Panc1 (cell line): ENCODE data around the gene SPINK4. TPM values are rescaled to one million over a fixed set of nuclear protein-coding genes. Genes with fewer than 3 reads are reported as not detected.

Experiments
- ATAC-seq: fragments of 200-7000 bp; cut with Tn5 transposase; 2 replicates; pipeline ENCODE4 v1.9.1; 2020; ENCODE audit warnings: mild to moderate bottlenecking, moderate library complexity
- BruUV-seq: library from RNA; stranded (reverse); fragments of 400-500 nt; replicated peaks from 2 replicates; lab custom pipeline; 2021; lab: Mats Ljungman, UMichigan
- CTCF ChIA-PET: fragments of 300-600 bp; sonication (Branson Sonifier 250); formaldehyde crosslinking; loops from one replicate; lab custom pipeline; 2022; ENCODE audit warnings: antibody characterized with exemption; lab: Charles Lee
- POLR2A ChIA-PET: fragments of 300-600 bp; sonication (Branson Sonifier 250); formaldehyde crosslinking; loops from one replicate; lab custom pipeline; 2022; ENCODE audit warnings: antibody characterized with exemption; lab: Charles Lee
- DNase-seq: peaks from one replicate; pipeline ENCODE4 v3.0.0-alpha.2; 2010; ENCODE audit warnings: low read depth, low spot score
- H3K27ac ChIP-seq: 2 replicates; pipeline ENCODE4 v1.5.1; 2011; ENCODE audit warnings: mild to moderate bottlenecking, low read length, inconsistent platforms
- H3K27me3 ChIP-seq: fragments of 200-500 bp; sonication (Bioruptor generic); 2 replicates; pipeline ENCODE4 v1.6.0; 2014; ENCODE audit warnings: low read length, inconsistent platforms; ENCODE audit not compliant: control insufficient read depth, insufficient read depth
- H3K36me3 ChIP-seq: fragments of 200-500 bp; sonication (Bioruptor generic); 2 replicates; pipeline ENCODE4 v1.5.1; 2014; ENCODE audit warnings: inconsistent platforms, mild to moderate bottlenecking, low read length, moderate library complexity; ENCODE audit not compliant: control insufficient read depth, insufficient read depth
- H3K4me1 ChIP-seq: 2 replicates; pipeline ENCODE4 v1.5.1; 2011; ENCODE audit warnings: inconsistent platforms, mild to moderate bottlenecking, low read length, moderate library complexity; ENCODE audit not compliant: control insufficient read depth, insufficient read depth
- H3K4me3 ChIP-seq, 2 experiments: 2 replicates each; pipeline ENCODE4 v1.5.1; 2011 to 2012; ENCODE audit warnings: low read depth in 2 of 2, low read length in 2 of 2, mild to moderate bottlenecking in 2 of 2, inconsistent platforms in 1 of 2, moderate library complexity in 1 of 2
- H3K9me3 ChIP-seq: fragments of 200-500 bp; sonication (Bioruptor generic); 2 replicates; pipeline ENCODE4 v1.5.1; 2014; ENCODE audit warnings: low read depth, mild to moderate bottlenecking, inconsistent platforms, low read length, moderate library complexity; ENCODE audit not compliant: control insufficient read depth, insufficient read depth
- POLR2AphosphoS5 ChIP-seq: IDR thresholded peaks from 2 replicates; pipeline ENCODE4 v1.6.1; 2012; ENCODE audit warnings: mild to moderate bottlenecking, low read depth, low read length, moderate library complexity
- SIN3A ChIP-seq: IDR thresholded peaks from 2 replicates; pipeline ENCODE4 v1.6.1; 2012; ENCODE audit warnings: low read depth, mild to moderate bottlenecking, low read length, moderate library complexity, borderline replicate concordance; ENCODE audit not compliant: insufficient read depth
- TCF7L2 ChIP-seq: IDR thresholded peaks from 2 replicates; pipeline ENCODE4 v1.6.1; 2011; ENCODE audit warnings: mild to moderate bottlenecking, low read depth, low read length, inconsistent platforms
- in situ Hi-C: cut with HindIII; loops from 2 replicates; pipeline ENCODE4 v1.10.0; 2016; ENCODE audit warnings: low sequenced_read_pairs, low pct_unique_long_range_greater_than_20kb
- intact Hi-C: fragments of 100-400 bp; cut with micrococcal nuclease; formaldehyde crosslinking; loops from one replicate; pipeline ENCODE4 v1.10.0; 2022; ENCODE audit not compliant: unreplicated experiment
- total RNA-seq: library from RNA; stranded (reverse); gene quantifications from one replicate; pipeline ENCODE4 v1.2.1, GENCODE V29; 2021; ENCODE audit not compliant: unreplicated experiment
- TF ChIP-seq, protein P1 (sequence below), 2 experiments: IDR thresholded peaks; 2 replicates each; pipeline ENCODE4 v1.6.1; 2011 to 2012; ENCODE audit warnings: low read depth in 2 of 2, control low read depth in 1 of 2, low read length in 1 of 2, mild to moderate bottlenecking in 1 of 2, moderate library complexity in 1 of 2; ENCODE audit not compliant: insufficient read depth in 1 of 2
- TF ChIP-seq, protein P2 (sequence below): fragments of 450-650 bp; IDR thresholded peaks from 2 replicates; pipeline ENCODE4 v1.5.1; 2017; ENCODE audit warnings: mild to moderate bottlenecking

SPINK4 gene
- total RNA-seq, 1 experiment from 2014 or later, result not detected

DNA sequence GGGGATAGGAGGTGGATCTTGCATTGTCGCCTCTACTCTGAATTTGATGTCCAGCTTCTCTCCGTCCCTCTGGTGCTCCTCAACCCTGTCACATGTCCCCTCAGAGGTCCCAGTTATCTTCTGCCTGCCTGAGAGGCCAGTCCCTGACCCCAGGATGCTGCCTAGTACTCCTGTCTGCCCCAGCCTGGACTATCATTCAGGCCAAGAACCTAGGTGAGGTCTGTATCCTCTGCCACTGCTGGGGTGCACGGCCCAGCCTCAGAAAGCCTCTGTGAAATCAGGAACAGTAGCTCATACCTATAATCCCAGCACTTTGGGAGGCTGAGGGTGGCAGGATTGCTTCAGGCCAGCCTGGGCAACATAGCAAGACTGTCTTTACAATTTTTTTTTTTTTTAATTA lies 8.6 kb downstream of the SPINK4 start:
- no peaks in the 10 kb centered on the region for H3K27me3 ChIP-seq
- H3K9me3 ChIP-seq, result no peaks in the 10 kb centered on the region
- in situ Hi-C loops (no loop called here), intact Hi-C loops (no loop called here)
- CTCF ChIA-PET, result no interaction called here
- BruUV-seq, result no TSS peak
- peaks cover 5% of the 10 kb centered on the region; the same call in 1 of the 2 replicates for H3K36me3 ChIP-seq
- POLR2A ChIA-PET, result interaction anchor here (0.5 kb wide), 1 partner anchor 17 kb away, joined by 3 read pairs; no protein-coding TSS in a partner anchor
- DNase-seq, result no peak
- no peaks in the 10 kb centered on the region for H3K4me1 ChIP-seq
- no peak for ATAC-seq
- TF ChIP-seq, protein P1, sequence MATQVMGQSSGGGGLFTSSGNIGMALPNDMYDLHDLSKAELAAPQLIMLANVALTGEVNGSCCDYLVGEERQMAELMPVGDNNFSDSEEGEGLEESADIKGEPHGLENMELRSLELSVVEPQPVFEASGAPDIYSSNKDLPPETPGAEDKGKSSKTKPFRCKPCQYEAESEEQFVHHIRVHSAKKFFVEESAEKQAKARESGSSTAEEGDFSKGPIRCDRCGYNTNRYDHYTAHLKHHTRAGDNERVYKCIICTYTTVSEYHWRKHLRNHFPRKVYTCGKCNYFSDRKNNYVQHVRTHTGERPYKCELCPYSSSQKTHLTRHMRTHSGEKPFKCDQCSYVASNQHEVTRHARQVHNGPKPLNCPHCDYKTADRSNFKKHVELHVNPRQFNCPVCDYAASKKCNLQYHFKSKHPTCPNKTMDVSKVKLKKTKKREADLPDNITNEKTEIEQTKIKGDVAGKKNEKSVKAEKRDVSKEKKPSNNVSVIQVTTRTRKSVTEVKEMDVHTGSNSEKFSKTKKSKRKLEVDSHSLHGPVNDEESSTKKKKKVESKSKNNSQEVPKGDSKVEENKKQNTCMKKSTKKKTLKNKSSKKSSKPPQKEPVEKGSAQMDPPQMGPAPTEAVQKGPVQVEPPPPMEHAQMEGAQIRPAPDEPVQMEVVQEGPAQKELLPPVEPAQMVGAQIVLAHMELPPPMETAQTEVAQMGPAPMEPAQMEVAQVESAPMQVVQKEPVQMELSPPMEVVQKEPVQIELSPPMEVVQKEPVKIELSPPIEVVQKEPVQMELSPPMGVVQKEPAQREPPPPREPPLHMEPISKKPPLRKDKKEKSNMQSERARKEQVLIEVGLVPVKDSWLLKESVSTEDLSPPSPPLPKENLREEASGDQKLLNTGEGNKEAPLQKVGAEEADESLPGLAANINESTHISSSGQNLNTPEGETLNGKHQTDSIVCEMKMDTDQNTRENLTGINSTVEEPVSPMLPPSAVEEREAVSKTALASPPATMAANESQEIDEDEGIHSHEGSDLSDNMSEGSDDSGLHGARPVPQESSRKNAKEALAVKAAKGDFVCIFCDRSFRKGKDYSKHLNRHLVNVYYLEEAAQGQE (IDR thresholded peaks at IDR 0.05; ENCODE audit: insufficient read depth in 1 of 2, low read depth in 2 of 2, low read length in 1 of 2), result no peak
- TF ChIP-seq, protein P2, sequence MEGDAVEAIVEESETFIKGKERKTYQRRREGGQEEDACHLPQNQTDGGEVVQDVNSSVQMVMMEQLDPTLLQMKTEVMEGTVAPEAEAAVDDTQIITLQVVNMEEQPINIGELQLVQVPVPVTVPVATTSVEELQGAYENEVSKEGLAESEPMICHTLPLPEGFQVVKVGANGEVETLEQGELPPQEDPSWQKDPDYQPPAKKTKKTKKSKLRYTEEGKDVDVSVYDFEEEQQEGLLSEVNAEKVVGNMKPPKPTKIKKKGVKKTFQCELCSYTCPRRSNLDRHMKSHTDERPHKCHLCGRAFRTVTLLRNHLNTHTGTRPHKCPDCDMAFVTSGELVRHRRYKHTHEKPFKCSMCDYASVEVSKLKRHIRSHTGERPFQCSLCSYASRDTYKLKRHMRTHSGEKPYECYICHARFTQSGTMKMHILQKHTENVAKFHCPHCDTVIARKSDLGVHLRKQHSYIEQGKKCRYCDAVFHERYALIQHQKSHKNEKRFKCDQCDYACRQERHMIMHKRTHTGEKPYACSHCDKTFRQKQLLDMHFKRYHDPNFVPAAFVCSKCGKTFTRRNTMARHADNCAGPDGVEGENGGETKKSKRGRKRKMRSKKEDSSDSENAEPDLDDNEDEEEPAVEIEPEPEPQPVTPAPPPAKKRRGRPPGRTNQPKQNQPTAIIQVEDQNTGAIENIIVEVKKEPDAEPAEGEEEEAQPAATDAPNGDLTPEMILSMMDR, result no peak
- no peak for TF ChIP-seq POLR2AphosphoS5
- TF ChIP-seq TCF7L2, result no peak
- no peak for TF ChIP-seq SIN3A
- no peak overlapping the region for H3K4me3 ChIP-seq
- H3K27ac ChIP-seq, result no peak overlapping the region

DNA sequence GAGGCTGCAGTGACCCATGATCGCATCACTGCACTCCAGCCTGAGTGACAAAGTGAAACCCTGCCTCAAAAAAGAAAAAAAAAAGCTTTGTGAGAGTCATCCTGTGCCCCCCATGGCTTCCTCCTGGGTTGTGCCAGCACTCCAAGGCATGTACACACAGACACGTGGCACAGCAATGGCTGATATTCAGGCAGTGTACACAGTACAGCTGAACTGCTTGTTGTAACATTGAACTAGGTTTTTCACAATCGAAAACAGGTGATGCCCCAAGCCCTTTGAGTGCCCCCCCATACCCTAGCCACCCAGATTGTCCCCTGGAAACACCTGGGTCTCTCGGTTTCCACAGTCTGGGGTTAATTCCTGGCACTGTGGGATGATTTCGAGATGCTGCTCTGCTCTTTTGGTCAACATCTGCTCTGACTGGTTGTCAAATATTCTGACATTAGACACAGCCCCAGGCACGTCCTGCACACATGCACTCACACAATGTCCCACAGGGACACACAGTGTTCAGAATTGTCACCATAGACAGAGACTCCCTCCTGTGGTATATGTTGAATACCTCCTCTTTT lies 9.2 kb downstream of the SPINK4 start:
- intact Hi-C loops (no loop called here), in situ Hi-C loops (no loop called here)
- Histone ChIP-seq H3K4me1 (no peaks in the 10 kb centered on the region), H3K27me3 (no peaks in the 10 kb centered on the region), H3K36me3 (peaks cover 5% of the 10 kb centered on the region; the same call in 1 of the 2 replicates), H3K4me3 (no peak overlapping the region), H3K9me3 (no peaks in the 10 kb centered on the region), H3K27ac (no peak overlapping the region)
- ATAC-seq, result no peak
- TF ChIP-seq SIN3A (no peak), TCF7L2 (no peak)
- ChIA-PET POLR2A (no interaction called here), CTCF (no interaction called here)
- DNase-seq, result no peak
- no TSS peak for BruUV-seq

DNA sequence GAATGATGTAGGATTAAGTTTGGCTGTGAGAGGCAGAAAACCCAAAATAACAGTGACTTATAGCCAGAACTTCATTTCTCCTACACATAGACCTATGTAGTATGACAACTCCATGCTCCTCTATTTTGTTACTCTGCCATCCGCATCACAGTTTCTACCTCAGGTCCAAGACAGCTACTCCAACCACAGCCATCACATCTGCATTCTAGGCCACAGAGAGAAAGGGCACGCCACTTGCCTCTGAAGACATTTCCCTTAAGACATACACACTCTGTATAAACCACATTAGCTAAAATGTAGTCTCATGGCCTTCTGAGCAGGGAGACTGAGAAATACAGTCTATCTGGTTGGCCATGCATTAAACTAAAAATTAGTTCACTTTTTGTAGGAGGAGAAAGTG lies 10.0 kb downstream of the SPINK4 start:
- CTCF ChIA-PET, result no interaction called here
- Histone ChIP-seq H3K27me3 (no peaks in the 10 kb centered on the region), H3K36me3 (peaks cover 5% of the 10 kb centered on the region; the same call in 1 of the 2 replicates), H3K4me1 (no peaks in the 10 kb centered on the region), H3K27ac (no peak overlapping the region), H3K4me3 (no peak overlapping the region), H3K9me3 (no peaks in the 10 kb centered on the region)
- in situ Hi-C loops, result no loop called here
- ATAC-seq (no peak), DNase-seq (no peak)
- intact Hi-C loops, result no loop called here
- no TSS peak for BruUV-seq
- POLR2A ChIA-PET, result no interaction called here
- TF ChIP-seq, protein P2, result no peak
- TF ChIP-seq TCF7L2, result no peak
- no peak for TF ChIP-seq SIN3A
- no peak for TF ChIP-seq POLR2AphosphoS5
- TF ChIP-seq, protein P1 (IDR thresholded peaks at IDR 0.05; ENCODE audit: insufficient read depth in 1 of 2, low read depth in 2 of 2, low read length in 1 of 2), result no peak
